GM12878 (cell line): Measurements from ENCODE around the gene ATP5F1A. TPM values are rescaled to one million over a fixed set of nuclear protein-coding genes. Genes with fewer than 3 reads are reported as not detected.

Experiments
- JUND ChIP-seq: IDR thresholded peaks from 2 replicates; pipeline ENCODE4 v1.6.1; 2012; ENCODE audit warnings: low read depth, mild to moderate bottlenecking, low read length, improper control_type of control experiment, moderate library complexity
- KDM1A ChIP-seq: fragments of 200-600 bp; sonication (generic); IDR thresholded peaks from 2 replicates; pipeline ENCODE4 v1.6.1; 2016; ENCODE audit warnings: borderline replicate concordance
- LARP7 ChIP-seq: fragments of 450-650 bp; IDR thresholded peaks from 2 replicates; pipeline ENCODE4 v1.6.1; 2017; ENCODE audit warnings: mild to moderate bottlenecking
- RUNX3 ChIP-seq: IDR thresholded peaks from 2 replicates; pipeline ENCODE4 v1.6.1; 2012; ENCODE audit warnings: low read length, inconsistent platforms
- SIX5 ChIP-seq: IDR thresholded peaks from 2 replicates; pipeline ENCODE4 v1.6.1; 2011; ENCODE audit warnings: mild to moderate bottlenecking, low read depth, low read length, moderate library complexity; ENCODE audit not compliant: severe bottlenecking
- SMARCA5 ChIP-seq: fragments of 450-650 bp; IDR thresholded peaks from 2 replicates; pipeline ENCODE4 v1.6.1; 2017; ENCODE audit warnings: mild to moderate bottlenecking
- ZSCAN29 ChIP-seq: fragments of 450-650 bp; IDR thresholded peaks from 2 replicates; pipeline ENCODE4 v1.6.1; 2017; ENCODE audit warnings: mild to moderate bottlenecking, moderate library complexity
- ZZZ3 ChIP-seq: IDR thresholded peaks from 2 replicates; pipeline ENCODE4 v1.6.1; 2011; ENCODE audit warnings: low read depth; ENCODE audit not compliant: control insufficient read depth, insufficient read length
- polyA plus RNA-seq, 11 experiments: library from polyadenylated mRNA; depleted of rRNA in 4 of 11; unstranded in 6 of 11; stranded (reverse) in 5 of 11; fragments of >200 nt; fragmentation: Nextera tagmentation in 4 of 11; fragmentation: Illumina TruSeq in 1 of 11; extraction: Ambion mirVana in 4 of 11; extraction: Trizol in 1 of 11; gene quantifications; 1 replicate in 1 of 11; 2 replicates in 10 of 11; pipeline versions ENCODE4 v1.2.1 to v1.2.3, GENCODE V29; 2011 to 2016; ENCODE audit warnings: inconsistent platforms in 2 of 11, missing spikeins in 2 of 11, low read depth in 1 of 11
- total RNA-seq, 4 experiments: library from RNA; depleted of rRNA in 3 of 4; stranded (reverse); fragments of >200 nt in 3 of 4; fragmentation: Illumina TruSeq in 1 of 4; extraction: Trizol in 1 of 4; gene quantifications; 2 replicates each; pipeline versions ENCODE4 v1.2.1 to v1.2.3, GENCODE V29; 2013 to 2021
- TF ChIP-seq, protein P1 (sequence below): fragments of 450-650 bp; IDR thresholded peaks from 2 replicates; pipeline ENCODE4 v1.6.1; 2017; ENCODE audit warnings: mild to moderate bottlenecking
- TF ChIP-seq, protein P2 (sequence below): IDR thresholded peaks from 2 replicates; pipeline ENCODE4 v1.6.1; 2012; ENCODE audit warnings: low read depth, low read length, improper control_type of control experiment

Gene ATP5F1A
- total and polyA plus RNA-seq, 10 of the 15 experiments (the other 5 are each of a cell fraction or from before 2014, with no cell fraction given): 592 to 1,161 (median 723) TPM

DNA sequence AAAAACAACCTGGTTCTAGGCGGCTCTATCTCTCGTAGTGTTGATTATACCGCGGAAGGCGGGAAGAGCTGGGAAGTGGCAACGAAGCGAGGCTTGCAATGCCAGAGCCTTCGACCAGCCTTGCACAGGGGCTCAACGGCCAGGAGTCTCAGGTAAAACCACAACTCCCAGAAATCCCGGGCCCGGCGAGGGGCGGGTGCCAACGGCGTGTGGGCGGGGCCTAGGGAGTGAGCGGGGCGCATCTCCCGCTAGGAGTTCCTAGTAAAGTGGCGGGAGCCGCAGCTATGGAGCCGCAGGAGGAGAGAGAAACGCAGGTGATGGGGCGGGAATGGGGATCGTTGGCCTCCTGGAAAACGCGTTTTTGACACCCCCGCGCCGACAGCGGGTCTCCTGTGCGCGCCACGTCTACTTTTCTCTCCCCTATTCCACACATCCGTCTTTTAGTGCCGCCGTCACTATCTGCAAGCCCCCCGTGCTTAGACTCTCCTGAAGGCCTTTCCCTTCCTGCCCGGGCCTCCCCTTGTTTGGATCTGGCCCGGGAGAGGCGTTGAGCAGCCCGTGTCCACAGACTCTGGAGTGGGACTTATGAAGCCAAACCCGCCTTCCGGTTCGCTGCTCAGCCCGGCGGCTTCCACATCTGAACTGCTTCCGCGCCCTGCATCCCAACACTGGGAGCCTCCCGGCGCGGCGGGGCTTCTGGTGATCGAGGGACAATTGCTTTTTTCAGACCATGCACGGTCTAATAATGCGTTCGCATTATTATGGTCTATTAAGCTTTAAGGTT lies 6.2 kb upstream of the ATP5F1A start, which contains the start of gene HAUS1 (continued):
- TF ChIP-seq, protein P1, sequence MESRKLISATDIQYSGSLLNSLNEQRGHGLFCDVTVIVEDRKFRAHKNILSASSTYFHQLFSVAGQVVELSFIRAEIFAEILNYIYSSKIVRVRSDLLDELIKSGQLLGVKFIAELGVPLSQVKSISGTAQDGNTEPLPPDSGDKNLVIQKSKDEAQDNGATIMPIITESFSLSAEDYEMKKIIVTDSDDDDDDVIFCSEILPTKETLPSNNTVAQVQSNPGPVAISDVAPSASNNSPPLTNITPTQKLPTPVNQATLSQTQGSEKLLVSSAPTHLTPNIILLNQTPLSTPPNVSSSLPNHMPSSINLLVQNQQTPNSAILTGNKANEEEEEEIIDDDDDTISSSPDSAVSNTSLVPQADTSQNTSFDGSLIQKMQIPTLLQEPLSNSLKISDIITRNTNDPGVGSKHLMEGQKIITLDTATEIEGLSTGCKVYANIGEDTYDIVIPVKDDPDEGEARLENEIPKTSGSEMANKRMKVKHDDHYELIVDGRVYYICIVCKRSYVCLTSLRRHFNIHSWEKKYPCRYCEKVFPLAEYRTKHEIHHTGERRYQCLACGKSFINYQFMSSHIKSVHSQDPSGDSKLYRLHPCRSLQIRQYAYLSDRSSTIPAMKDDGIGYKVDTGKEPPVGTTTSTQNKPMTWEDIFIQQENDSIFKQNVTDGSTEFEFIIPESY: no peak
- TF ChIP-seq JUND (no peak), RUNX3 (peak; percentile 78), ZZZ3 (no peak), SMARCA5 (0 out of 2 replicates have a peak, but pooled peaks have one; percentile 46), KDM1A (no peak), ZSCAN29 (no peak), LARP7 (no peak; the same call in 1 of the 2 replicates), SIX5 (peak; percentile 78)
- TF ChIP-seq, protein P2, sequence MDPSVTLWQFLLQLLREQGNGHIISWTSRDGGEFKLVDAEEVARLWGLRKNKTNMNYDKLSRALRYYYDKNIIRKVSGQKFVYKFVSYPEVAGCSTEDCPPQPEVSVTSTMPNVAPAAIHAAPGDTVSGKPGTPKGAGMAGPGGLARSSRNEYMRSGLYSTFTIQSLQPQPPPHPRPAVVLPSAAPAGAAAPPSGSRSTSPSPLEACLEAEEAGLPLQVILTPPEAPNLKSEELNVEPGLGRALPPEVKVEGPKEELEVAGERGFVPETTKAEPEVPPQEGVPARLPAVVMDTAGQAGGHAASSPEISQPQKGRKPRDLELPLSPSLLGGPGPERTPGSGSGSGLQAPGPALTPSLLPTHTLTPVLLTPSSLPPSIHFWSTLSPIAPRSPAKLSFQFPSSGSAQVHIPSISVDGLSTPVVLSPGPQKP: no peak
